ENCODE data around the gene CEP68.
A peak's percentile ranks its signal among the peaks of the same experiment; 100 is the strongest.
"Not testable (repeated sequence)": the region's sequence is repeated elsewhere in the genome, so short reads cannot be mapped to it uniquely, and the experiment has no call there.

Gene CEP68

DNA sequence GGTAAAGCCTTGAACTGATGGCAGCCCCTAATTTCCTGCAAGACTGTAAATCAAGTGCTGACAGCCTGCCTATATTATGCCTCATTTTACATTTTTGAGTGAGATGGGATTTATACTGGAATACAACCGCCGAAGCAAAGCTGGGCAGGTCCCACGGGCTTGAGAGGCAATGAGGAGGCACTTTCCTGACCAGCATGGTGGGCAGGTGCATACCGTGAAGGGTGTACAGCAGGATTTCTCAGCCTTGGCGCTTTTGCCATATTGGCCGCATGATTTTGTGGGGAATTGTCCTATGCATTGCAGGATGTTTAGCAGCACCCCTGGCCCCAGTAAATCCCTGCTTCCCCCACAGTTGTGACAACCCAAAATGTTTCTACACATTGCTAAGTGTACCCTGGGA is 22.8 kb downstream of the CEP68 start:
- DNase-seq (ENCODE audit: low spot score) = no peak

- DNase-seq (ENCODE audit: low spot score) = no peak
Measured at GRCh38 chr2:65081232-65081685, 25.0 kb downstream of the CEP68 start.

- no peak for DNase-seq (ENCODE audit: low spot score)
Measured at GRCh38 chr2:65085148-65085547, 28.9 kb downstream of the CEP68 start.

DNA sequence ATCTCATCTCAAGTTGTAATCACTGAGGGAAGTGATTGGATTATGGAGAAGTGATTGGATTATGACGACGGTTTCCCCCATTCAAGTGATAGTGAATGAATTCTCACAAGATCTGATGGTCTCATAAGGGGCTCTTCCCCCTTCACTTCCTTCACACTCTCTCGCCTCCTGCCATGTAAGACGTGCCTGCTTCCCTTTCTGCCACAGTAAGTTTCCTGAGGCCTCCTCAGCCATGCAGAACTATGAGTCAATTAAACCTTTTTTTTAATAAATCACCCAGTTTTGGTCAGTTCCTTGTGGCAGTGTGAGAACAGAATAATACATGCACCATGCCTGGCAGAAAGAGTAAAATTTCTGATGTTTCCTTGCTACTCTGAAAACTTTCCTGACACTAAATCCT is 36.6 kb downstream of the CEP68 start:
- DNase-seq (ENCODE audit: low spot score) = no peak

GRCh38 chr2:65093211-65093610 is 37.0 kb downstream of the CEP68 start:
- no peak for DNase-seq (ENCODE audit: low spot score)

GRCh38 chr2:65096948-65097347 is 40.7 kb downstream of the CEP68 start:
- DNase-seq (ENCODE audit: low spot score) = no peak

GRCh38 chr2:65097844-65098243 is 41.6 kb downstream of the CEP68 start:
- DNase-seq (ENCODE audit: low spot score) = no peak

DNA sequence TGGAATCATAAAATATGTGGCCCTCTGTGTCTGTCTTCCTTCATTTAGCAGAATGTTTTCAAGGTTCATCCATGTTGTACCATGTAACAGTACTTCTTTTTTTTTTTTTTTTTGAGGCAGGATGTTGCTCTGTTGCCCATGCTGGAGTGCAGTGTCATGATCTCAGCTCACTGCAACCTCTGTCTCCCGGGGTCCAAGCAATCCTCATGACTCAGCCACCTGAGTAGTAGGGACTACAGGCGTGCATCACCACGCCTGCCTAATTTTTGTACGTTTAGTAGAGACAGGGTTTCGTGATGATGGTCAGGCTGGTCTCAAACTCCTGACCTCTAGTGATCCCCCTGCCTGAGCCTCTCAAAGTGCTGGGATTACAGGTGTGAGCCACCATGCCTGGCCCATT is 42.5 kb downstream of the CEP68 start:
- DNase-seq (ENCODE audit: low spot score) = no peak

- no peak for DNase-seq (ENCODE audit: low spot score)
Measured at GRCh38 chr2:65101071-65101470, 44.9 kb downstream of the CEP68 start.

- DNase-seq (ENCODE audit: low spot score) = no peak
Measured at GRCh38 chr2:65103013-65103715, 46.9 kb downstream of the CEP68 start.

- no peak for DNase-seq (ENCODE audit: low spot score)
Measured at GRCh38 chr2:65107530-65107929, 51.3 kb downstream of the CEP68 start.

- DNase-seq (ENCODE audit: low spot score) = no peak
Measured at GRCh38 chr2:65108780-65109179, 52.6 kb downstream of the CEP68 start.

- DNase-seq (ENCODE audit: low spot score) = no peak
Measured at GRCh38 chr2:65112633-65113032, 56.4 kb downstream of the CEP68 start.

DNA sequence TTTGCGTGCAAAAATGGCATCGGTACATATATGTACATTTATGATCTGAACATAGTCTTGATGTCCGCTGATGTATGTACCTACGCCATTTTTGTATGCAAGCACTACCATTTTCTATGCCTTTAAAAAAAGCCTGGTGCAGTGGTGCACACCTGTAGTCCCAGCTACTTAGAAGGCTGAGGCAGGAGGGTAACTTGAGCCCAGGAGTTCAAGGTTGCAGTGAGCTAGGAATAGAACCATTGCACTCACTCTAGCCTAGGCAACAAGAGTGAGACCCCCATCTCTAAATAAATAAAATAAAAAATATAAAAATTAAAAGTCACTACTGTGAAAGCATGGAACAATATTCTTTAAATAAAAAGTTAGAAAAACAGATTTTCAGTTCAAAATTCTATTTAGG is 57.0 kb downstream of the CEP68 start:
- no peak for DNase-seq (ENCODE audit: low spot score)

DNA sequence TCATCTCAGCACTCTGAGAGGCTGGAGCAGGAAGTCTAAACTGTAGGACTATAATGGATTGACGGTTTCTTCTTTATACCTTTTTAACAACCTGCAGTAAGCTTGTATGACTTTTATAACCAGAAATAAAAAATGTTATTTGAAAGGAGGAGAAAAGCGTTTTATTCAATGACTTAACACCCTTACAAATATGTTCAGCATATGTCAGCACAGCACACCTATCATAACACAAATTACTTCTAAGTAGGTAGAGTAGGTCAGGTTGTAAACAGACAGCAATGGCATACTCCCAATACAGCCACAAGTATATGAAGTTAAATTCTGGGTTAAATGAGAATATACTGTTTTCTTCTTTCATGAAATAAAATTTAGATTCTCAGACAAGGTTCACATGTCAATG is 57.6 kb downstream of the CEP68 start:
- DNase-seq (ENCODE audit: low spot score) = no peak

DNA sequence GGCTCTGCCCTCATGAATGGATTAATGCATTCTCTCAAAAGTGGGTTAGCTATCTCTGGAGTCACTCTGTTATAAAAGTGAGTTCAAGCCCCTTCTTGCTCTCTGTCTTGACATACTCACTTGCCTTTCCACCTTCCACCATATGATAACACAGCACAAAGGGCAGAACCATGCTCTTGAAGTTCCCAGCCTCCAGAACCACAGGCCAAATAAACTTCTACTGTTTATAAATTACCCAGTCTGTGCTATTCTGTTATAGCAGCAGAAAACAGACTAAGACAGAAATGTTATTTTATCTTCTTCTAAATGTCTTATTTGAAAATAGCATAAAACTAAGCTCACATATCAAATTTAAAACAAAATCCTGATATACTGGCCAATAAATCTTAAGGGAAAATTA is 58.7 kb downstream of the CEP68 start:
- DNase-seq (ENCODE audit: low spot score) = no peak

- no peak for DNase-seq (ENCODE audit: low spot score)
Measured at GRCh38 chr2:65116645-65117044, 60.4 kb downstream of the CEP68 start.

- no peak for DNase-seq (ENCODE audit: low spot score)
Measured at GRCh38 chr2:65120990-65121693, 64.9 kb downstream of the CEP68 start.

DNA sequence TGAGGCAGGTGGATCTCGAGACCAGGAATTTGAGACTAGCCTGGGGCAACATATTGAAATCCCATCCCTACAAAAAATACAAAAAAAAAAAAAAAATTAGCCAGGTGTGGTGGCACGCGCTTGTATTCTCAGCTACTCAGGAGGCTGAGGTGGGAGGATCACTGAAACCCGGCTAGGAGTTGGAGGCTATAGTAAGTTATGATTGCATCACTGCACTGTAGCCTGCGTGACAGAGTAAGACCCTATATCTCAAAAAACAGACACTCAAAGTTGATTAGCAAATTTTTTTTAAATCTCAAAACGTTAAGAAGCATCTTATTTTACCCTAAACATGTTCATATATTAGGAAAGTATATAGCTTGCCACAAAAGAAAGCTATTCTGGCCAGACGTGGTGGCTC is 66.1 kb downstream of the CEP68 start:
- no peak for DNase-seq (ENCODE audit: low spot score)

DNA sequence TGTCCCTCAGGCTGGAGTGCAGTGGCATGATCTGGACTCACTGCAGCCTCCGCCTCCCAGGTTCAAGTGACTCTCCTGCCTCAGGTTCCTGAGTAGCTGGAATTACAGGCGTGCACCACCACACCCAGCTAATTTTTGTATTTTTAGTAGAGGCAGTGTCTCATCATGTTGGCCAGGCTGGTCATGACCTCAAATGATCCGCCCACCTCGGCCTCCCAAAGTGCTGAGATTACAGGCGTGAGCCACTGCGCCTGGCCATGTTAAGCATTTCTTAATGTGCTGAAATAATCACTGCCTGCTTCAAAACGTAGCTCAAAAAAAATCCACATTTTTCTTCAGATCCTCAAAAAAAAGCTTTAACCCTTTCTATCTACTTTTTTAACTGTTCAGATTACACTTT is 69.2 kb downstream of the CEP68 start:
- DNase-seq (ENCODE audit: low spot score) = not testable (repeated sequence)

DNA sequence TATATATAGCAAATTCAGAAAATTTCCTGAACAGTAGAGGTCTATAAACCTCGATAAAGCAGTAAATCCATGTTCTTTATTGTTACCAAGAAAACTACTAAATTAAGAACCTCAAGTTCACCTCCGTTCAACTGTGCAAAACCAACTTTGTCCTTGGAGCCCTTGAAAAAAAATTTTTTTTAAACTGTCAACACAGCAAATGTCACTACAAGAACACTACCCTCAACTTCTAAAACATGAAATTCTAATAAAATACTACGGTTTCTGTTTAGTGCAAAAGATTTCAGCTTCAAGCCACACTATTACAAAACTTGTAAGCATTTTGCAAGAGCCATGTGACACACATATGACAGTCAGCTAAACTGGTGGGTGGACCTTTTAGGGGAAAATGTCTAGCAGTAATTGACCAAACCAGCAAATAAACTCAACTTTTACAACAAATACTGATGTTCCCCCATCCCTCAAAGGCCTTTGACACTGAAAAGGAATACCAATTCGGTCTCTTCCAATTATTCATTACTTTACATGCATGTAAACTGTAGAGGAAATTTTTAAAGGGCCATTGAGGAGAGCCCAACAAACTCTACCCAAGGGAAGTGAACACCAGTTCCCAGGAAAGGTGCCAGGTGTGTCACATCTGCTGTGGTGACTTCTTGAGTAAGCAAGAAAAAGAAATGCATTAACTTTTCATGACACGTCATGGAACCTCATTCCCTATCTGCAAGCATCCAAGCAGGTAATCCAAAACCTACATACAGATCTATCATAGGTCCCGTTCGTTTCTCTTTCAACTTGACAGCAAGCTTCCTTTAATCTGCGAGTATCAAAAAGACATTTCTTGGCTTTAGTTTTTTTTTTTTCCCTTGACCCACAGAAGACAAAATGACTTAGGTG is 72.3 kb downstream of the CEP68 start:
- no peak for DNase-seq (ENCODE audit: low spot score)

GRCh38 chr2:65129286-65129825 is 73.1 kb downstream of the CEP68 start:
- DNase-seq (ENCODE audit: low spot score) = peak; percentile 83

Data from ecto neural progenitor cell (in vitro differentiated cells).